Activated T-cell treated with anti-CD3 and anti-CD28 coated beads for 4 hours (primary cell): ENCODE measurements around the gene FAM171A2.
"Not testable (repeated sequence)": the region's sequence is repeated elsewhere in the genome, so short reads cannot be mapped to it uniquely, and the experiment has no call there.

Source experiments
- DNase-seq: peaks from one replicate; pipeline ENCODE4 v3.0.0-alpha.2; 2020

The FAM171A2 gene

GRCh38 chr17:44344939-44345453, 18.7 kb downstream of the FAM171A2 start, which contains the start of gene GRN:
GRN (plus strand) TSS chr17:44345302; CDS start chr17:44349165, 3,863 bp downstream.
- peak; percentile 74 for DNase-seq

GRCh38 chr17:44343510-44344209, 20.0 kb downstream of the FAM171A2 start:
- no peak for DNase-seq

DNA sequence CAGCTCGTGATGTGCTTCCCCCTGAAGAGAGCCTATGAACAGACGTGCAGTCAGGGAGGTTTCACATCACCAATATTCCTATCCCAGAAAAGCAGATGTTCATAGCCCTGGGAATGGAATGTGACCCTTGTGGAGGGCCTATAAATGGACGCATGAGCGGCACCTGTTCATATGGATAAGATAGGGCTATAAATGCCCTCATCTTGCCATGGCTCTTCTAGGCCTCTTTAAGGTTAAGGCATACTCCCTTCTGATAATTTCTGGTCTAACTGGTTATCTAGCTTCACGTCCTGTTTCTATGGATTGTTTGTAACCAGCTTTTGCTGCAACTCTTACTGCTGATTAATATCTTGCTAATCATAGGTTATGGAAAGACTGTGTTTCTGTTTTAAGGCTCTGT, 23.1 kb downstream of the FAM171A2 start:
- DNase-seq: not testable (repeated sequence)

DNA sequence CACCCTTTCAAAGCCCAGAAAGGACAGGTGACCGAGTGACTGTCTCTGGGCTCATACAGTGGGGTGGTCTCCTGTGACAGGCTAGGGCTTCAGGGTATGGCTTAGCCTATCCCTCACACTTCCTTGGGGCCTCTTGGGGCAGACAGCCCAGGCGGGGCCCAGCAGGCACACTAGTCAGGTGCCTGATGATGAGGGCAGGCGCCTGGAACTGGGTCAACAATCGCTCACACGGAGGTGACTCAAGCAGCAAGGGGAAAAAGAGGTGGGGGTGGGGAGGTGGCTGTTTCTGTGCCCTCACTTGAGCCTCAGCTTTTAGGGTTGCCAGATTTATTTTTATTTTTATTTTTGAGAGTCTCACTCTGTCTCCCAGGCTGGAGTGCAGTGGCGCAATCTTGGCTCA, 25.0 kb downstream of the FAM171A2 start:
- DNase-seq: no peak

- no peak for DNase-seq
These were observed 27.7 kb downstream of the FAM171A2 start for GRCh38 chr17:44335968-44336367.

DNA sequence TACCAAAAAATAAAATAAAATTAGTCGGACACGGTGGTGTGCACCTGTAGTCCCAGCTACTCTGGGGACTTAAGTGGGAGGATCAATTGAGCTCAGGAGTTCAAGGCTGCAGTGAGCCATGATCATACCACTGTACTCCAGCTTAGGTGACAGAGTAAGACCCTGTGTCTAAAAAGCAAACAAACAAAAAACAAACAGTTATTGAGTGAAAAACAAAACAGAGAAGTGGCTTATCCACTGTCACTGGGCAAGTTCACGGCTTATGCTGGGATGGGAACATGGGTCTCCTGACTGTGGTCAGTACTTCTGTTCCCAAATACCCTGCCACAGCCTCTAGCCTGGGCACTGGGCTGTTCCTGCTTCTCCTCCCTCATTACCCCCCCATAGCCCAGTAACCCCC, 28.1 kb downstream of the FAM171A2 start:
- DNase-seq: no peak

DNA sequence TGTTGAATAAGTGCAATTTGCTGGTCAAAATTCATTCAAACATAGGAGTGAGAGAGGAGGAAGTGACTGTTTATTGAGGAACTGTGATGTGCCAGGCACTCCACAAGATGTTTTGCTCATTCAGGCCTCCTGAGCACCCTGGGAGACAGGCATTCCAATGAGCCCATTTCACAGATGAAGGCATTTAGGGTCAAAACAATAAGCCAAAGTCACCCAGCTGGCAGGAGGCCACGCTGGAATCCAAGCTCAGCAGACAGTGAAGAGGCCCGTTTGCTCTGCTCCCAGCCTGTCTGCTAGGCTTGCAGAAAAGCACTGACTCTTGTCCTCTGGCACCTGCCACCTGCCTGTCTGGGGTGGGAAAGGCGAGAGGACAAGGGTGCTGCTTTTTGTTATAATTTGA, 28.9 kb downstream of the FAM171A2 start:
- DNase-seq: no peak

DNA sequence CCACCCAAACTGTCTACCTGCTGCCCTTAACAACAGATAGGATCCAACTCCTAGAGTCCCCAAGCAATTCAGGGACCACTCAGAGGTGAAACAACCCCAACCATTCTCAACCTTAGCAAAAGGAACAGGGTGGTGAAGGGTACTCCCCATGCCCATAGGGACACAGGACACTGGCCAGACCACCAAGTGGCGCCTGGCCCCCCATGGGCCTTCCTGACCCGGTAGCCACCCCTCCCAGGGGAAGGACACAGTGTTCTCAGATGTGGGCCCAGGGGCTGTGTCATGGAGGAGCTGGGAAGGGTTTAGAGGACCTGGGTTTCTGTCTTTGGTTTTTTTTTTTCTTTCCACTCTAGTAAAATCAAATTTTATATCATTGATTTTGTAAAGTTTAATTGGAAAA, 29.3 kb downstream of the FAM171A2 start:
- no peak for DNase-seq

DNA sequence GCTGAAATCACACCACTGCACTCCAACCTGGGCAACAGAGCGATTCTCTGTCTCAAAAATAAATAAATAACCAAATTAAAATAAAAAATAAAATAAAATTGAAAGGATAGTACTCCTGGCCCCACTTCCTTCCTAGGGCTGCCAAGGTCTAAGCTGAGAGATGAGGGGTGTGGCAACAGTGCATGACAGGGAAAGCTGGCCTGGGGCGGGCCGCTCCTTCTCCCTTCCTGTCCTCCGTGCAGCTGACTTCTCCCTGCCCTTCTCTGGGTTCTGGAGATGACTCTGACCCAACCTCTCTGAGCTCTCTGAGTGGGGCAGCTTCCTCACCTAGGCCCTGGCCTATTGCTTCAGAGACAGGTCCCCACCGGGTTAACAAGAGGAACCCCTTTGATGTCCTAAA, 30.3 kb downstream of the FAM171A2 start:
- DNase-seq: no peak

DNA sequence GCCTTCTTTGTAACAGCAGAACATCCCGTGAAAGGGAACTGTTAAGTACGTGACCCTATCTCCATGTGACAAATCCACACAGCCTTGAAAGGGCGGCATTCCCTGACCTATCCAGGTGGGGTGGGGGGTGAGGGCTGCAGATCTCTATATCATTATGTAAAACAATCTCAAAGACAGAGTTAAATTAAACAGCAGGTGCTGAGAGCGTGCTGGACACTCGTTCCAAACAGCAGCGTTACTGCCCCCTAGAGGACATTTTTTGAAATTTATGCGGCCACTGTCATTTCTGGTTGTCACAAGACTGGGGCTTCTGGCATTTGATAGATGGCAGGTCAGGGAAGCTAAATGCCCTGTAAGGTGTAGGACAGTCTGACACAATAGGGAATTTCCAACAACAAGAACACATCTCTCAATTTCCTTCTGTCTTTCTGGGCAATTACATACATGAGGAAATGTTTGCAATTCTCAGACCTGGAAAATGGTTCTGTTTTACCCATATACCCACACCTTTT, 32.3 kb downstream of the FAM171A2 start:
- peak; percentile 64 for DNase-seq

DNA sequence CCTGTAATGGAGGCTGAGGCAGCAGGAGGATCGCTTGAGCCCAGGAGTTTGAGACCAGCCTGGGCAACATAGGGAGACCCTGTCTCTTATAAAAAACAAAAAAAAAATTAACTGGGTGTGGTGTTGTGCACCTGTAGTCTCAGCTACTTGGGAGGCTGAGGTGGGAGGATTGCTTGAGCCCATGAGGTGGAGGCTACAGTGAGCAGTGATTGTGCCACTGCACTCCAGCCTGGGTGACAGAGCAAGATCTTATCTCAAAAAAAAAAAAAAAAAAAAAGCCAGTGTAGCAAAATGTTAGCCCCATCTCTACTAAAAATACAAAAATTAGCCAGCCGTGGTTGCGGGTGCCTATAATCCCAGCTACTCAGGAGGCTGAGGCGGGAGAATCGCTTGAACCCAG, 33.4 kb downstream of the FAM171A2 start:
- DNase-seq: not testable (repeated sequence)

- not testable (repeated sequence) for DNase-seq
These were observed 34.1 kb downstream of the FAM171A2 start for GRCh38 chr17:44329516-44329915.

DNA sequence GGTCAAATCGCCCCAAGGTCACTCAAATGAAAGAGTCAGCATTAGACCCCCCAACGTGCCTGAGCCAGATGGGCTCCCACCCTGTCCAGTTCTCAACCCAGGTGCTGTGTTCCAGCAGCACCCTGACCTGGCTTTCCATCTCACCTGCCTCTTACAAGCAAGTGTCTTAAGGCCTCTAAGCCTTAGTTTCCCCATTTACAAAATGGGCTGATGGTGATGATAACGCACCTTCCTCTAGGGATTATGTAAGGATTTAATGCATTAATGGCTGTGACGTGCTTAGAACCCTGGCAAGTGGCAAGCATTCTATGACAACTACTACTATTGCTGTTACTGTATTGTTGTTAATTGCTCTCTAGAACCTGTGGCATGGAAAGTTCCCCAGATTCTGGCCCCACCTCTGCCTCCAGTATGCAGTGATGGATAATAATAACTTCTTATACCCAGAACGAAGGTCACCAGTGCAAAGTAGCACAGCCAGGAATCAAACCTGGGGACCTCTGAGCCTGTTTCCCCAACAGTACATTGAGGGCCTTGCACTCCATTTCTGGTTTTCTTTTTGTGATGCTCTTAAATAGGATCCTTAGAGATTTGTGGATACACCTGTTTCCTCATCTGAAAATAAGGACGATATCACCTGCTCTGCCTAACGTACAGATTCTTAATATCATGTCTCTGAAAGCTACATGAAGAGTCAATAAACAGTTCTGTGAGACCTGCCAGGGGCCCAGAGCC, 35.8 kb downstream of the FAM171A2 start:
- DNase-seq: no peak

DNA sequence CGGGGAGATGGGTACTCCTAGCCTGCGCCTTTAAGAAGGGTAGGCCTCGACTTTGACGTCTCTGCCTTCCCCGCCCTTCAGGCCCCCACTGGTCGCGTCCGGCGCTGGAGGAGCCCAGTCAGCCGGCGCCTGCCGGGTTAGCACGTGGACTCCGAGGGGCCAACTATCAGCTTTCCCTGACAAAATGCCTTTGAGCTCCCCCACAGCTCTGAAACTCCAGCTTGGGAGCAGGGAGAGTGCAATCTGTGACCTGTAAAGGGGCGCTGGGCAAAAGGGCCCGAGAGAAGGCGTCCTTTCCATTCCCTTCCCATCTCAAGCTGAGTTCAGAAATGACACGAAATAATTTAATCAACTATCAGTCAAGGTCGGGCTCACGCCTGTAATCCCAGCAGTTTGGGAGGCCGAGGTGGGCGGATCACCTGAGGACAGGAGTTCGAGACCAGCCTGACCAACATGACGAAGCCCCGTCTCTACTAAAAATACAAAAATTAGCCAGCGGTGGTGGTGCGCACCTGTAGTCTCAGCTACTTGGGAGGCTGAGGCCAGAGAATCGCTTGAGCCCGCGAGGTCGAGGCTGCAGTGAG, 36.7 kb downstream of the FAM171A2 start:
- peak; percentile 86 for DNase-seq

GRCh38 chr17:44324571-44325275, 38.9 kb downstream of the FAM171A2 start, which contains the start of gene SLC25A39:
SLC25A39 (minus strand) TSS chr17:44324823; CDS start chr17:44323562, 1,261 bp downstream.
- DNase-seq: peak; percentile 94

DNA sequence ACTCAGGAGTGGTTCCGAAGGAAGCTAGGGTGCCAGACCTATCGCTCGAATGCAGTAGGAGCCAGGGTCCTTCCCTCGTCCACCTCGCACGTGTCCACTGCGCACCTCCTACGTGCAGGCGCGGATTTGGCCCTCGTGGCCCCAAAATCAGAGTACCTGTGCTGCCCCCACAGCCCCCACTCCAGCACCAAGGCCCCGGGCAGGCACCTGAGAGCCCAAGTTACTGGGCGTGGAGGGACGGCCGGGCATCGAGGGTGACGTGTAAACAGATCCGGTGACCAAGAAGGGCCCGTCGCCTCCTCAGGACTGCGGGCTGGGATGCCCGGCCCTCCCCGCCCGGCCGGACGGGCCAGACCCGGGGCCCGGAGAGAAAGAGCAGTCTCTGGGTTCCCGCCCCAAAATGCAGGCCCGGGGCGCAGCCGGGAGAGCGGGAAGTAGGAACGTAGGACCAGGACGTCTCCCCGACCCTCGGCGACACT, 39.5 kb downstream of the FAM171A2 start:
- no peak for DNase-seq

DNA sequence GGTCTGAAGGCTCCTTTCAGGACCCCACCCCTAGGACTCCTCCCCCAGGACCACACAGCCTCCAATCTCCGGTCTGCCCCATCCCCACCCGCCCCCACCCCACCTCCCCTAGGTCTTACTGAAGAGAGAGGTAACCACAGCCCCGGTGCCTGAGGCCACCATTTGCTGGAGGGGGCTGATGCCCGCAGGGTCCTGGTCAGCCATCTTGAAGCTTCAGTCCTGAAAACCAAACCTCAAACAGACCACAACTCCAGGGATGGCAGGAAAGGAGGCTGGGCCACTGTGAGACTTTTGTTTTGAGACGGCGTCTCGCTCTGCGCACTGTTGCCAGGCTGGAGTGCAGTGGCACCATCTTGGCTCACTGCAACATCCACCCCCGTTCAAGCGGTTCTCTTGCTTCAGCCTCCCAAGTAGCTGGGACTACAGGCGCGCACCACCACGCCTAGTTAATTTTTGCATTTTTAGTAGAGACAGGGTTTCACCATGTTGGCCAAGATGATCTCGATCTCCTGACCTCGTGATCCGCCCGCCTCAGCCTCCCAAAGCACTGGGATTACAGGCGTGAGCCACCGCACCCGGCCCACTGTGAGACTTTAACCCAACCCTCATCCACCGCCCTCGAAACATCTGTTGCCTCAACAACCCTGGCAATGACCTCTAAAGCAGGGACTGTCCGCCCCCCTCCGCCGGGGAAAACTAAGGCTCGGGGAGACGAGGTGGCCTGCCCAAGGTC, 40.1 kb downstream of the FAM171A2 start:
- DNase-seq: no peak

DNA sequence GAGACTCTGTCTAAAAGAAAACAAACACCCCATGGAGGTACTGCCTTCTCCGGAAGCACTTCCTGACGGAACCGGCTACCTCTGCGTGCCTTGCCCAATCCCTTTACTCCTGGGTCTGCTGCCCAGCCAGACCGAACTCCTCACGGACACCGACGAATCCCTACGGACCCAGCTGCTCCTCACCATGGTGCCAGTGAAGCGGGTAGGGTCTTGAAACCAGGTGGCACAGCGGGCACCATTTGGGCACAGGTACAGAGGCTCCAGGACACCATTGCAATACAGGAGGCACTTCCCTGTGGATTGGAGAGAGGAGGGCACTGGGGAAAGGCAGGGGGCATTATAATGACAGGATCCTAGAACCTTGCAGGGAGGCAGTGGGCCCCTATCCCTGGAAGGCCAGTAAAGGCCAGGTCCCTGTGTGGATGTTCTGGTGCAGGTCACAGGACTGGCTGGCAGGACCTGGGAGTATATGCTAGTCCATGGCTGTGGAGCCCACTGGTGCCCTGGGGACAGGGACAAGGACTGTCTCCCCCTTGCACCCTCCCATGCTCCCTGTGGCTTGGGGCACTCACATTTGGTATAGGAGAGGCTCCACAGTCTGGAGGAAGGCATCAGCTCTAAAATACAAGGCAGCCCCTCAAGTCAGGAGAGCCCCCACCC, 41.3 kb downstream of the FAM171A2 start:
- no peak for DNase-seq

DNA sequence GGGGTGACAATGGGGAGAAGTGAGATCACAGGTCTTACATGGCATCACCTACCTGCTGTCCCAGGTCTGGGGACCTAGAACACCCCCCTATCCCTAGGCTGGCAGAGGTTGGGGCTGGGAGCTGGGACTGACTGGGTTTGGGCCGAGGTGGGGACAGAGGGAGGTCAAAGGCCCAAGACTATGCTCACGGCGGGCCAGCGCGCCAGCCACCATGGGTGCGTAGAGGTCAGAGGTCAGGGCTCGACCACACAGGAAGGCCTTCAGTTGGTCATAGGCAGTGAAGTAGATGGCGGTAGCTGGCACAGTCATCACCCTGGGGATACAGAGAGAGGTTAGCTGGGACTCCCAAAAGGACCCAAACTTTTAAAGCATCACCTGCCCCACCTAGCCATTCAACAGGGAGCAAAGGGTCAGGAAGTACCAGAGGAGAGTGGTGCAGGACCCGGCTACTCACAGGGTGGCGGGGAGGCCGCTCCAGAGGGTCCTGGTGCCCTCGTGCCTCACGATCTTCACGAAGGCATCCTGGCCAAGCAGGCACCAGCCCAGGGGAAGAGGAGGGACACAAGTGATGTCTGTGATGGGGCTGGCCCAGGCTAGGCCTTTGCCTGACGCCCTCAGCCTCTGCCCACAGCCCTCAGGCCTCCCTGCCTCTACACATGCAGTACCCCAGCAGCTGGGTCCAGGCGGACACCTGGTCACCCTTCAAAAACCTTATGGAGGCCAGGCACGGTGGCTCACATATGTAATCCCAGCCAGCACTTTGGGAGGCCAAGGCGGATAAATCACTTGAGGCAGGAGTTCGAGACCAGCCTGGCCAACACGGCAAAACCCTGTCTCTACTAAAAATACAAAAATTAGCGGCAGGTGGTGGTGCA, 42.2 kb downstream of the FAM171A2 start:
- no peak for DNase-seq

DNA sequence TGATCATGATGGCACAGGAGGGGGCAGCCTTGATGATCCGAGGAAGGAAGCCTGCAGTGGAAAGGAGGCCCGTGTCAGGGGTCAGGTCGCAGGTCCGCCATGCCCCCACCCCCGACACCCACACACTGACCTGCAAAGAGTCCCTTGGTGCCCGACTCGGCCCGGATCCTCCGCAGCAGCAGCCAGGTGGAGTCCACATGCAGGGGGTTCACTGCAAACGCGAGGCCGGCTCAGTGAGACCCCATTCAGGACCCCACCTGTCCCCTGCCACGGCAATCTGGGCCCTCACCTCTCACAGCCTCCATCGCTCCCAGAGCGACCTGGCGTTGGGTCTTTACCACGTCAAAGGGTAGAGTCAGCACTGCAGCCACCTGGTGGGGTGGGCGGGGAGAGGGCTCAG, 43.6 kb downstream of the FAM171A2 start:
- DNase-seq: no peak
